BE2C (cell line): Measurements from ENCODE around the gene PIEZO1.

Source experiments
- DNase-seq: peaks from one replicate; pipeline ENCODE4 v3.0.0-alpha.2; 2020
- H3K27me3 ChIP-seq: fragments of 250-450 bp; sonication (Bioruptor Pico); 2 replicates; pipeline ENCODE4 v1.5.1; 2020; ENCODE audit warnings: mild to moderate bottlenecking
- H3K36me3 ChIP-seq: fragments of 250-450 bp; sonication (Bioruptor Pico); 2 replicates; pipeline ENCODE4 v1.5.1; 2020; ENCODE audit warnings: mild to moderate bottlenecking
- H3K4me1 ChIP-seq: fragments of 250-450 bp; sonication (Bioruptor Pico); 2 replicates; pipeline ENCODE4 v1.5.1; 2020
- H3K4me3 ChIP-seq: 2 replicates; pipeline ENCODE4 v1.5.1; 2011; ENCODE audit warnings: low read depth, low read length
- H3K9me3 ChIP-seq: fragments of 250-450 bp; sonication (Bioruptor Pico); 2 replicates; pipeline ENCODE4 v1.5.1; 2020
- CTCF ChIP-seq: IDR thresholded peaks from 2 replicates; pipeline ENCODE4 v1.5.1; 2012; ENCODE audit warnings: mild to moderate bottlenecking, low read depth, low read length

The PIEZO1 gene

GRCh38 chr16:88714420-88715302, 70.4 kb downstream of the PIEZO1 start:
- TF ChIP-seq CTCF = no peak

GRCh38 chr16:88713568-88714419, 71.2 kb downstream of the PIEZO1 start:
- no peaks in the 10 kb centered on the region for H3K4me1 ChIP-seq
- peaks cover 41% of the 10 kb centered on the region for H3K36me3 ChIP-seq
- H3K4me3 ChIP-seq = no peak overlapping the region
- H3K9me3 ChIP-seq = no peaks in the 10 kb centered on the region
- no peak for DNase-seq
- H3K27me3 ChIP-seq = no peaks in the 10 kb centered on the region
- TF ChIP-seq CTCF = no peak

More at GRCh38 chr16:88714420-88715302, 70.4 kb downstream of the PIEZO1 start:
- H3K4me3 ChIP-seq = no peak overlapping the region
- DNase-seq = no peak
- no peaks in the 10 kb centered on the region for H3K27me3 ChIP-seq
- H3K4me1 ChIP-seq = no peaks in the 10 kb centered on the region
- no peaks in the 10 kb centered on the region for H3K9me3 ChIP-seq
- H3K36me3 ChIP-seq = peaks cover 41% of the 10 kb centered on the region

- Histone ChIP-seq H3K36me3 (peaks cover 40% of the 10 kb centered on the region), H3K4me1 (no peaks in the 10 kb centered on the region), H3K27me3 (no peaks in the 10 kb centered on the region), H3K9me3 (no peaks in the 10 kb centered on the region), H3K4me3 (no peak overlapping the region)
- no peak for TF ChIP-seq CTCF
- DNase-seq = no peak
These were observed 72.0 kb downstream of the PIEZO1 start for GRCh38 chr16:88713054-88713453.

- Histone ChIP-seq H3K27me3 (no peaks in the 10 kb centered on the region), H3K4me3 (no peak overlapping the region), H3K36me3 (peaks cover 38% of the 10 kb centered on the region), H3K9me3 (no peaks in the 10 kb centered on the region), H3K4me1 (no peaks in the 10 kb centered on the region)
- DNase-seq = no peak
- no peak for TF ChIP-seq CTCF
These were observed 72.5 kb downstream of the PIEZO1 start for GRCh38 chr16:88712362-88712979.

- Histone ChIP-seq H3K27me3 (no peaks in the 10 kb centered on the region), H3K4me1 (no peaks in the 10 kb centered on the region), H3K36me3 (peaks cover 33% of the 10 kb centered on the region), H3K9me3 (no peaks in the 10 kb centered on the region), H3K4me3 (no peak overlapping the region)
- no peak for TF ChIP-seq CTCF
- no peak for DNase-seq
These were observed 73.2 kb downstream of the PIEZO1 start for GRCh38 chr16:88711750-88712340.
